HepG2 (cell line): ENCODE results near the gene PHLPP2. TPM values are rescaled to one million over a fixed set of nuclear protein-coding genes. Genes with fewer than 3 reads are reported as not detected.

ENCODE experiments used
- GATA4 ChIP-seq: sonication (generic); IDR thresholded peaks from 2 replicates; pipeline ENCODE4 v1.6.1; 2016; ENCODE audit warnings: antibody characterized with exemption, low read depth, borderline replicate concordance
- HNF1A ChIP-seq, 2 experiments: sonication (generic) in 1 of 2; formaldehyde crosslinking in 1 of 2; IDR thresholded peaks; 2 replicates each; pipeline versions ENCODE4 v1.4.0 to v1.6.1; 2016 to 2020; ENCODE audit warnings: borderline replicate concordance in 1 of 2, low read depth in 1 of 2, mild to moderate bottlenecking in 1 of 2, missing genetic modification reagents in 1 of 2
- MTF2 ChIP-seq: sonication (generic); formaldehyde crosslinking; IDR thresholded peaks from 2 replicates; pipeline ENCODE4 v1.5.0; 2020; ENCODE audit warnings: missing genetic modification reagents, borderline replicate concordance
- MXD4 ChIP-seq: IDR thresholded peaks from 2 replicates; pipeline ENCODE4 v1.6.1; 2016; ENCODE audit warnings: mild to moderate bottlenecking, missing biosample characterization, missing genetic modification reagents
- PAWR ChIP-seq: sonication (generic); formaldehyde crosslinking; IDR thresholded peaks from 2 replicates; pipeline ENCODE4 v1.4.0; 2020; ENCODE audit warnings: missing genetic modification reagents, mild to moderate bottlenecking, borderline replicate concordance
- PCBP1 ChIP-seq: fragments of 200-400 bp; formaldehyde crosslinking; IDR thresholded peaks from 2 replicates; pipeline ENCODE4 v1.6.1; 2017; ENCODE audit warnings: mild to moderate bottlenecking, low read depth, low read length, borderline replicate concordance
- PHF5A ChIP-seq: IDR thresholded peaks from one replicate; pipeline ENCODE4 v1.6.1; 2018; ENCODE audit warnings: low read depth, missing genetic modification reagents; ENCODE audit not compliant: unreplicated experiment
- SMARCC2 ChIP-seq: fragments of 450-650 bp; IDR thresholded peaks from 2 replicates; pipeline ENCODE4 v1.6.1; 2017; ENCODE audit warnings: antibody characterized with exemption, mild to moderate bottlenecking
- SNAPC5 ChIP-seq: sonication (generic); formaldehyde crosslinking; IDR thresholded peaks from 2 replicates; pipeline ENCODE4 v1.8.1; 2023; ENCODE audit warnings: mild to moderate bottlenecking, missing genetic modification reagents, borderline replicate concordance
- ZNF160 ChIP-seq: sonication (generic); formaldehyde crosslinking; IDR thresholded peaks from 2 replicates; pipeline ENCODE4 v1.8.0; 2022; ENCODE audit warnings: mild to moderate bottlenecking, inconsistent platforms, missing genetic modification reagents
- ZNF205 ChIP-seq: IDR thresholded peaks from 2 replicates; pipeline ENCODE4 v1.6.1; 2018; ENCODE audit warnings: missing biosample characterization, missing genetic modification reagents
- ZNF460 ChIP-seq: sonication (generic); formaldehyde crosslinking; IDR thresholded peaks from 2 replicates; pipeline ENCODE4 v1.5.1; 2020; ENCODE audit warnings: missing genetic modification reagents, mild to moderate bottlenecking, borderline replicate concordance
- ZSCAN31 ChIP-seq: sonication (generic); formaldehyde crosslinking; IDR thresholded peaks from 2 replicates; pipeline ENCODE4 v1.5.0; 2020; ENCODE audit warnings: low read depth, mild to moderate bottlenecking, missing genetic modification reagents
- polyA plus RNA-seq, 8 experiments: library from polyadenylated mRNA; depleted of rRNA in 3 of 8; stranded (reverse) in 7 of 8; unstranded in 1 of 8; fragments of >200 nt; fragmentation: Illumina TruSeq in 4 of 8; extraction: Trizol in 4 of 8; gene quantifications; 2 replicates each; pipeline versions ENCODE4 v1.2.1 to v1.2.3, GENCODE V29; 2011 to 2016; ENCODE audit warnings: low read depth in 4 of 8, missing spikeins in 1 of 8, mixed read lengths in 1 of 8; ENCODE audit not compliant: insufficient read depth in 1 of 8
- total RNA-seq, 5 experiments: library from RNA; depleted of rRNA; stranded (reverse); fragments of >200 nt; fragmentation: Illumina TruSeq; extraction: Trizol; gene quantifications; 2 replicates each; pipeline ENCODE4 v1.2.3, GENCODE V29; 2016; ENCODE audit warnings: low read depth in 1 of 5
- TF ChIP-seq, protein P1 (sequence below): sonication (generic); formaldehyde crosslinking; IDR thresholded peaks from 2 replicates; pipeline ENCODE4 v1.4.0; 2020; ENCODE audit warnings: mild to moderate bottlenecking, missing genetic modification reagents
- TF ChIP-seq, protein P2 (sequence below): IDR thresholded peaks from 2 replicates; pipeline ENCODE4 v1.6.1; 2016; ENCODE audit warnings: missing genetic modification reagents, missing compliant biosample characterization

Gene PHLPP2
- total and polyA plus RNA-seq, 2 of the 13 experiments (the other 11 are each of a cell fraction or from before 2014, with no cell fraction given) = 8.9 TPM

GRCh38 chr16:71625113-71625850 is 99.2 kb downstream of the PHLPP2 start (continued):
- TF ChIP-seq SMARCC2 = no peak
- 0 out of 2 replicates have a peak, but pooled peaks have one; percentile 1 for TF ChIP-seq ZSCAN31
- TF ChIP-seq, protein P1, sequence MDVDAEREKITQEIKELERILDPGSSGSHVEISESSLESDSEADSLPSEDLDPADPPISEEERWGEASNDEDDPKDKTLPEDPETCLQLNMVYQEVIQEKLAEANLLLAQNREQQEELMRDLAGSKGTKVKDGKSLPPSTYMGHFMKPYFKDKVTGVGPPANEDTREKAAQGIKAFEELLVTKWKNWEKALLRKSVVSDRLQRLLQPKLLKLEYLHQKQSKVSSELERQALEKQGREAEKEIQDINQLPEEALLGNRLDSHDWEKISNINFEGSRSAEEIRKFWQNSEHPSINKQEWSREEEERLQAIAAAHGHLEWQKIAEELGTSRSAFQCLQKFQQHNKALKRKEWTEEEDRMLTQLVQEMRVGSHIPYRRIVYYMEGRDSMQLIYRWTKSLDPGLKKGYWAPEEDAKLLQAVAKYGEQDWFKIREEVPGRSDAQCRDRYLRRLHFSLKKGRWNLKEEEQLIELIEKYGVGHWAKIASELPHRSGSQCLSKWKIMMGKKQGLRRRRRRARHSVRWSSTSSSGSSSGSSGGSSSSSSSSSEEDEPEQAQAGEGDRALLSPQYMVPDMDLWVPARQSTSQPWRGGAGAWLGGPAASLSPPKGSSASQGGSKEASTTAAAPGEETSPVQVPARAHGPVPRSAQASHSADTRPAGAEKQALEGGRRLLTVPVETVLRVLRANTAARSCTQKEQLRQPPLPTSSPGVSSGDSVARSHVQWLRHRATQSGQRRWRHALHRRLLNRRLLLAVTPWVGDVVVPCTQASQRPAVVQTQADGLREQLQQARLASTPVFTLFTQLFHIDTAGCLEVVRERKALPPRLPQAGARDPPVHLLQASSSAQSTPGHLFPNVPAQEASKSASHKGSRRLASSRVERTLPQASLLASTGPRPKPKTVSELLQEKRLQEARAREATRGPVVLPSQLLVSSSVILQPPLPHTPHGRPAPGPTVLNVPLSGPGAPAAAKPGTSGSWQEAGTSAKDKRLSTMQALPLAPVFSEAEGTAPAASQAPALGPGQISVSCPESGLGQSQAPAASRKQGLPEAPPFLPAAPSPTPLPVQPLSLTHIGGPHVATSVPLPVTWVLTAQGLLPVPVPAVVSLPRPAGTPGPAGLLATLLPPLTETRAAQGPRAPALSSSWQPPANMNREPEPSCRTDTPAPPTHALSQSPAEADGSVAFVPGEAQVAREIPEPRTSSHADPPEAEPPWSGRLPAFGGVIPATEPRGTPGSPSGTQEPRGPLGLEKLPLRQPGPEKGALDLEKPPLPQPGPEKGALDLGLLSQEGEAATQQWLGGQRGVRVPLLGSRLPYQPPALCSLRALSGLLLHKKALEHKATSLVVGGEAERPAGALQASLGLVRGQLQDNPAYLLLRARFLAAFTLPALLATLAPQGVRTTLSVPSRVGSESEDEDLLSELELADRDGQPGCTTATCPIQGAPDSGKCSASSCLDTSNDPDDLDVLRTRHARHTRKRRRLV = no peak
- no peak for TF ChIP-seq ZNF160
- no peak for TF ChIP-seq PCBP1
- no peak for TF ChIP-seq MTF2
- TF ChIP-seq SNAPC5 (CRISPR knock-in tag) = no peak
- TF ChIP-seq GATA4 = no peak
- no peak for TF ChIP-seq PHF5A (CRISPR knock-in tag)
- no peak for TF ChIP-seq PAWR
- TF ChIP-seq ZNF205 (CRISPR knock-in tag) = no peak
- no peak for TF ChIP-seq HNF1A (IDR thresholded peaks at IDR 0.05; ENCODE audit: low read depth)
- no peak for TF ChIP-seq HNF1A (CRISPR knock-in tag; IDR thresholded peaks at IDR 0.05; ENCODE audit: borderline replicate concordance)
- no peak for TF ChIP-seq ZNF460 (CRISPR knock-in tag)
- no peak for TF ChIP-seq MXD4 (CRISPR knock-in tag)
- TF ChIP-seq, protein P2, sequence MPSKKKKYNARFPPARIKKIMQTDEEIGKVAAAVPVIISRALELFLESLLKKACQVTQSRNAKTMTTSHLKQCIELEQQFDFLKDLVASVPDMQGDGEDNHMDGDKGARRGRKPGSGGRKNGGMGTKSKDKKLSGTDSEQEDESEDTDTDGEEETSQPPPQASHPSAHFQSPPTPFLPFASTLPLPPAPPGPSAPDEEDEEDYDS (CRISPR knock-in tag) = no peak
